Stimulated activated effector memory CD8-positive, alpha-beta T cell treated with anti-CD3 and anti-CD28 coated beads, Interleukin-12 subunit alpha, Interleukin-12 subunit beta, amount 100 ng/mL, for 72 hours (primary cell): ENCODE data around the gene PREX1.
A peak's percentile ranks its signal among the peaks of the same experiment; 100 is the strongest.

ENCODE experiments used
- ATAC-seq: fragments of 150-1000 bp; cut with Tn5 transposase; 2 replicates; pipeline ENCODE4 v1.10.0; 2021
- DNase-seq, 2 donors: peaks; one replicate each; pipeline ENCODE4 v3.0.0; 2021 to 2022; ENCODE audit warnings: low spot score in 2 of 2
- H3K27ac Mint-ChIP-seq: one replicate; pipeline ENCODE4 v1.8.0; 2022; ENCODE audit warnings: mild to moderate bottlenecking, mixed read lengths
- H3K36me3 Mint-ChIP-seq: one replicate; pipeline ENCODE4 v1.8.0; 2022; ENCODE audit warnings: mild to moderate bottlenecking, mixed read lengths
- H3K4me1 Mint-ChIP-seq: one replicate; pipeline ENCODE4 v1.8.0; 2022; ENCODE audit warnings: mixed read lengths
- H3K4me3 Mint-ChIP-seq: one replicate; pipeline ENCODE4 v1.8.0; 2022; ENCODE audit warnings: mild to moderate bottlenecking, mixed read lengths
- H3K9me3 Mint-ChIP-seq: one replicate; pipeline ENCODE4 v1.8.0; 2022; ENCODE audit warnings: mixed read lengths

PREX1 gene

DNA sequence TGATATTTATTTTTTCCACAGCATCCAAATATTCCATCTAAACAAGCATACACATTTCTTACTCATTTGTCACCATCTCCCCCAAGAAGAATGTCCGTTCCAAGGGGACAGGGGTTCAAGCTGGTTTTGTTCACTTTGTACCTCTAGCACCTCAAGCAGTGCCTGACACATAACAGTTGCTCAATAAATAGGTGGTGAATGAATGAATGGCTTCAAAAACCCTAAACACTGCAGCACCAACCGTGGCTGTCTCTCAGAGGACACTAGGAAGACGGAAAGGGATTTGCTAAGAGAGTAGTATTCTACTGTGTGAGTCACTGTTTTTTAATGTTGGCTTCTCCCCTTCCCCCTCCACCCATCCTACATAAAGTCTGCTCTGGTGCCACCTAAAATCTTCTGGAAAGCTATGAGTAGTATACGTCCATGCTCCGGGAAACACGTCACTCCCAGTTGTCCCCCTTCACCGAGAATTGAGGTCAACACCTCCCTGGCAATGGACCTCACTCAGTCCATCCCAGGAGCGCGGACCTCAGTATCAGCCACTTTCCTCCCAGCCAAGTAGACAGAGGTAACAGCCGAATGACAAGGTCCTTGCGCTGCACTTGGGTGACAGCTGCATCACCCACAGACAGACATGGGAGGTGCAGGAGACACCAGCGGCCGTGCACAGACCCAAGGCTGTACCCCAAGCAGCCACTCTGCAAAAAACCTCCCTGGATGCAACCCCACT lies 107.4 kb downstream of the PREX1 start:
- DNase-seq (no peak), ATAC-seq (no peak)
- Mint-ChIP-seq H3K4me3 (peak overlapping the region; percentile 92), H3K27ac (peak overlapping the region; percentile 87), H3K36me3 (peaks cover 91% of the 10 kb centered on the region), H3K4me1 (peaks cover 95% of the 10 kb centered on the region), H3K9me3 (no peaks in the 10 kb centered on the region)

- Mint-ChIP-seq H3K9me3 (no peaks in the 10 kb centered on the region), H3K27ac (peak overlapping the region; percentile 87), H3K36me3 (peaks cover 85% of the 10 kb centered on the region), H3K4me3 (peak overlapping the region; percentile 92), H3K4me1 (peaks cover 99% of the 10 kb centered on the region)
- ATAC-seq (no peak), DNase-seq (no peak)
These were observed 108.1 kb downstream of the PREX1 start for GRCh38 chr20:48719598-48720255.

GRCh38 chr20:48718786-48719578 lies 108.8 kb downstream of the PREX1 start:
- Mint-ChIP-seq H3K9me3 (no peaks in the 10 kb centered on the region), H3K36me3 (peaks cover 81% of the 10 kb centered on the region), H3K27ac (peak overlapping the region; percentile 87), H3K4me3 (peak overlapping the region; percentile 92), H3K4me1 (peaks cover 99% of the 10 kb centered on the region)
- DNase-seq (peak in 1 of 2 donors; percentile 78), ATAC-seq (peak; percentile 69)

DNA sequence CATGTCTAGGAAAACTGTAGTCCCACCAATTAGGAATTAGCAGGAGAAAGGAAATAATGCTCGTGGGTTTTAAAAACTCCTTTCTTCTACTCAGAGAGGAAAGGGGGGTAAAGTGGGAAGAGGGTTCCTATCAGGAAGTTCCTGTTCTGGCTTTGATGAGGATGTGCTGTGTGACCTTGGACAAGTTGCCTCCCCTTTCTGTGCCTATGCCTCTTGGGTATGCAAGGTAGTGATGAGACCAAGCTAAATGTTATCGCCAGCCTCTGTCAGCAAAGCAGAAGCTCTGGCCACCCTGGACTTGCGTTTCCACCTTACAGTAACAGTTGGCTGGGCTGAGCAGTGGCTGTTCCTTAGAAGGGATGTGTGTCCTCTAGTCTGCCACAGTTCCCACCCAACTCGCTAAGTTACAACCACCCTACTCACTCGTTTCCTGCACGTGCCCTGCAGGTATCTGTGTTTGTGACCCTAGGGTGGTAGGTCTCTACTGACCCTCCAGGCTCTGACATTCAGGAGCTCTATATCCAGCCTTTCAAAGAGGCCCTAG lies 110.0 kb downstream of the PREX1 start:
- H3K27ac Mint-ChIP-seq: peak overlapping the region; percentile 100
- H3K36me3 Mint-ChIP-seq: peaks cover 78% of the 10 kb centered on the region
- ATAC-seq (no peak), DNase-seq (no peak)
- H3K9me3 Mint-ChIP-seq: no peaks in the 10 kb centered on the region
- peaks cover 93% of the 10 kb centered on the region for H3K4me1 Mint-ChIP-seq
- H3K4me3 Mint-ChIP-seq: peak overlapping the region; percentile 92

GRCh38 chr20:48717095-48717672 lies 110.6 kb downstream of the PREX1 start:
- DNase-seq (no peak), ATAC-seq (peak; percentile 8)
- peaks cover 78% of the 10 kb centered on the region for H3K36me3 Mint-ChIP-seq
- H3K9me3 Mint-ChIP-seq: no peaks in the 10 kb centered on the region
- peaks cover 93% of the 10 kb centered on the region for H3K4me1 Mint-ChIP-seq
- H3K27ac Mint-ChIP-seq: peak overlapping the region; percentile 100
- H3K4me3 Mint-ChIP-seq: peak overlapping the region; percentile 92

DNA sequence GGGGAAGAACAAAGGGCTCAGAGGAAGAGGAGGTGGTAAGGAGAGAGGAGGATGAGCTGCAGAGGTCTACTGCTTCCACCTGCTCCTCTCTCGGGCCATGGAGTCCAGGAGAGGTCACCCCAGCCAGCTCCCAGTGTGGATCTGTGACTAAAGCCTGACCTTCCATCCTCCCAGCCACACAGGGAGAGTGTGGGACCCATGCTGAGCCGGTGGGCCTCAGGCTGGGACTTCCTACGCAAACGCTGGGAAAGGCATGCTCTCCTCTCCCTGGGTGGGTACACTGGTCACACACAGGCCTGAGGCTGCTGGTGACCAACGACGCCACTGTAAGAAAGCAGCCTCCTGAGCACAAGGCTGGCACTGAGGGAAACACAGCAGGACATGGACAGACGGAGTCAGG lies 111.3 kb downstream of the PREX1 start:
- Mint-ChIP-seq H3K4me3 (peak overlapping the region; percentile 92), H3K27ac (peak overlapping the region; percentile 100), H3K36me3 (peaks cover 77% of the 10 kb centered on the region), H3K4me1 (peaks cover 92% of the 10 kb centered on the region), H3K9me3 (no peaks in the 10 kb centered on the region)
- no peak for DNase-seq
- ATAC-seq: no peak

GRCh38 chr20:48716086-48716485 lies 111.7 kb downstream of the PREX1 start:
- peaks cover 79% of the 10 kb centered on the region for H3K36me3 Mint-ChIP-seq
- peak overlapping the region; percentile 100 for H3K27ac Mint-ChIP-seq
- DNase-seq (peak; percentile 54 to 84), ATAC-seq (peak; percentile 86)
- H3K9me3 Mint-ChIP-seq: no peaks in the 10 kb centered on the region
- peaks cover 87% of the 10 kb centered on the region for H3K4me1 Mint-ChIP-seq
- peak overlapping the region; percentile 92 for H3K4me3 Mint-ChIP-seq

DNA sequence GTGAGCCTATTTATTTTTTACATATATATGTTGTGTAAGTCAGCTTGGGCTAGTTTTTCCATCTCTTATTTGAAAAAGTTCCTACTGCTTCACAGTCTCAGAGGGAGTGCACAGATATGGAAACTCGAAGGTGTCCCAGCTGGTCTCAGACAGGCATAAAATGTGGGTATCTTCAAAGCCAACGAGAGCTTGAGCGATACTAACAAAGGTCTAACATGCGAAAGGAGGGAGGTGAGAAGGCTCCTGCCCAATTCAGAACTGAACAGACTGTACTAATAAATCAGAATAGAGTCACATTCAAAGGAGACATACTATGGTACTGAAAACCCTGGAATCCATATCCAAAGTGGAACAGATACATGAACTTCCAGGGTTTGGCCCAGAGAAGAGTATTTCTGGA lies 113.0 kb downstream of the PREX1 start:
- ATAC-seq: no peak

DNA sequence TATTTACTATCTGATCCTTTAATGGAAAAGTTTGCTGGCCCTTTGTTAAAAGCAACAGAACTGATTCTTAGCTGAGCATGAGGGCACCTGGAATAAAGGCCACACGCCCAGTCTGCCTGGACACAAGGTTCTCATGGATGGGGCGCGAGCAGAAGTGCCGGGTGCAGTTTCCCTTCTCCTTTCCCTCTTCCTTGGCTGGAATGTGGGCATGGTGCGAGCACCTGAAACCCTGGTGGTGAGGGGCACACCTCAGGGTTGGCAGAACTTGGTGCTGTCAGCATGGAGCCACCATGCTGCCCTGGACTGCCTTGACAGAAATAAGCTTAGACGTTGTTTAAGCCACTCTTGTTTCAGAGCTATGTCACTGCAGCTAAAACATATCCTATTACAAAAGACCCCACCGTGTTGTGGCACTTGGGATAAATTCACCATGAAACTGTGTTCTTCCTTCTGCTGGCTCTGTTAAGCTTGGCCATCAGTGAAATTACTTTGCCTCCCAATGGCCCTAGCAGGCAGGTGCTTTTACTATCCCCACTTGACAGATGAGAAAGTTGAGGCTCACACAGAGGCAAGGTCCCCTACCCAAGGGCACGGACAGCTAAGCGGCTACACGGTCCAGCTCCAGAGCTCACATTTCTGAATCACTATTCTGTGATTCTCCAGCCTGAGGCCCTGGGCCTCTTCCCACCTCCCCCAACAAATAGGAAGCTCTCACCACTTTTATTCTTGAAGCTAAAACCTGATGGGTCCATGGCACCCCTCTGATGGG lies 115.9 kb downstream of the PREX1 start:
- H3K4me3 Mint-ChIP-seq: no peak overlapping the region
- no peaks in the 10 kb centered on the region for H3K9me3 Mint-ChIP-seq
- H3K4me1 Mint-ChIP-seq: peaks cover 84% of the 10 kb centered on the region
- DNase-seq (no peak), ATAC-seq (no peak)
- H3K27ac Mint-ChIP-seq: peak overlapping the region; percentile 92
- peaks cover 70% of the 10 kb centered on the region for H3K36me3 Mint-ChIP-seq

More for the DNA sequence above, 113.0 kb downstream of the PREX1 start:
- Mint-ChIP-seq H3K4me1 (peaks cover 84% of the 10 kb centered on the region), H3K9me3 (no peaks in the 10 kb centered on the region), H3K36me3 (peaks cover 74% of the 10 kb centered on the region), H3K27ac (peak overlapping the region; percentile 100), H3K4me3 (peak overlapping the region; percentile 92)
- DNase-seq: no peak

- Mint-ChIP-seq H3K36me3 (peaks cover 70% of the 10 kb centered on the region), H3K4me1 (peaks cover 84% of the 10 kb centered on the region), H3K27ac (peak overlapping the region; percentile 92), H3K4me3 (no peak overlapping the region), H3K9me3 (no peaks in the 10 kb centered on the region)
- ATAC-seq: no peak
- no peak for DNase-seq
These were observed 116.8 kb downstream of the PREX1 start for GRCh38 chr20:48711044-48711428.

DNA sequence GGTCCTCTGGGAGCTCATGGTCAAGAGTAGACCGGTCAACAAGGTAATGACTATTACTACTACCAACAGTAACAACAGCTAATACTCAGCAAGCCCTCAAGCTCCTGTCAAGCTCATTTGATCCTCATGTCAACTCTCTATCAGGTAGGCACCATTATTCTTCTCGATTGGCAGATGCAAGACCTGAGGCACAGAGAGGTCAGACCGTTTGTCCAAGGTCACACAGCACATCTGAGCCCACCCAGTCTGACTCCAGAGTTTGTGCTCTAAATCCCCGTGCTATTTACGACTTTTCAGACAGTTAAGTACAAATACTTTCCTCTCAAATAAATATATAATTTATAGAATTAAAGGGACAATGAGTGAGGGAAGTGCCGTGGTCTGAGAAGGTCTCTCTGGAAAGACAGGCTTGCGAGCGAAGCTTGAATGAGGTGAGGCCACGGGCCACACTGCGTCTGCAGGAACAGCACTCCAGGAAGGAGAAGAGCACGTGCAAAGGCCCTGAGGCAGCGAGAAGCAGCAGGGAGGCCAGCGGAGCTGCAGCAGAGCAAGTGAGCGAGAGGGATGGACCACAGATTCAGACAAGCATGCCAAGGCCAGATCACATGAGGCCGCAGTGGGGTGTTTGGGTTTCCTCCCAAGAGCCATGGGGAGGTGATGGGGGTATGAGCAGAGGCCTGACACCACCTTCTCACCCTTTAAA lies 117.3 kb downstream of the PREX1 start:
- Mint-ChIP-seq H3K36me3 (peaks cover 73% of the 10 kb centered on the region), H3K9me3 (no peaks in the 10 kb centered on the region), H3K4me1 (peaks cover 83% of the 10 kb centered on the region), H3K4me3 (no peak overlapping the region), H3K27ac (peak overlapping the region; percentile 85)
- DNase-seq (no peak), ATAC-seq (no peak)

- H3K36me3 Mint-ChIP-seq: peaks cover 81% of the 10 kb centered on the region
- H3K4me3 Mint-ChIP-seq: no peak overlapping the region
- H3K9me3 Mint-ChIP-seq: no peaks in the 10 kb centered on the region
- DNase-seq: no peak
- H3K4me1 Mint-ChIP-seq: peaks cover 82% of the 10 kb centered on the region
- no peak for ATAC-seq
- H3K27ac Mint-ChIP-seq: peak overlapping the region; percentile 85
These were observed 118.1 kb downstream of the PREX1 start for GRCh38 chr20:48709744-48710143.

- H3K27ac Mint-ChIP-seq: peak overlapping the region; percentile 85
- H3K9me3 Mint-ChIP-seq: no peaks in the 10 kb centered on the region
- no peak for ATAC-seq
These were observed 118.6 kb downstream of the PREX1 start for GRCh38 chr20:48709058-48709691.

More at GRCh38 chr20:48709058-48709691, 118.6 kb downstream of the PREX1 start:
- Mint-ChIP-seq H3K4me1 (peaks cover 82% of the 10 kb centered on the region), H3K36me3 (peaks cover 85% of the 10 kb centered on the region), H3K4me3 (no peak overlapping the region)
- DNase-seq: no peak
